NCI-H748 (cell line): Measurements from ENCODE around the gene RPL18.
"Not testable (repeated sequence)": the region's sequence is repeated elsewhere in the genome, so short reads cannot be mapped to it uniquely, and the experiment has no call there.

Source experiments
- DNase-seq: peaks from one replicate; lab custom pipeline; 2025; ENCODE audit not compliant: unreplicated experiment; lab: John Stamatoyannopoulos, UW

The RPL18 gene

DNA sequence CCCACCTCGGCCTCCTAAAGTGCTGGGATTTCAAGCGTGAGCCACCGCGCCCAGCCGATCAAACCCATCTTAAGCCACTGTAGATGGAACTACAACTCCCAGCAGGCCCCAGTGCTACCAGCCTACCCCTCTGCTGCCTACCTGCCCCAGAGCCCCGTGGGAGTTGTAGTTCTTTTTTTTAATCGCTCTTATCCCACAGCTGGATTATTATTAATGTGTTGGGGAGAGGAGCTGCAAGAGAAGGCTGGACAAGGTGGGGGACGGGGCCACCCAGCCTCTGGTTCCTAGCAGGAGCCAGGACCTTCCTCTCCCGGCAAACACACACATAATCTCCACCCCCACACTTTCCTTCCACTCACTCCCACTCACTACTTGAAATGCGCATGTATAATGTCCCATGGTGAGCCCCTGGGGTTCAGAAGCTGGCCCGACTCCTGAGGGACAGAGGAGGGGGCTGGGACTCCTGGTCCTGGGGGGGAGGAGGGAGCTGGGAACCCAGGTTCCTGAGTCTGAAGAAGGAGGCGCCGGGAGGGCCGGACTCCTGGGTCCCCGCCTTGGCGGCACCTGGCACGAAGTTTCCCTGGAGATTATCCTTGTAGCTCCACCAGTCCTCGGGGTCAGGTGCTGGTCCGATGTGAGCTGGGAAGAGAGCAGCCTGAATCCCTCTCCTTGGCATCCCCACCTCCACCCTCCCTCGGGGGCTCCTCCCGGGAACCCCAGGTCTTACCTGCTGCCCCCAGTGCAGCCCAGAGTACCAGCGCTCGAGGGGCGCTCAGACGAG, 26.1 kb upstream of the RPL18 start:
- DNase-seq: peak; percentile 82

DNA sequence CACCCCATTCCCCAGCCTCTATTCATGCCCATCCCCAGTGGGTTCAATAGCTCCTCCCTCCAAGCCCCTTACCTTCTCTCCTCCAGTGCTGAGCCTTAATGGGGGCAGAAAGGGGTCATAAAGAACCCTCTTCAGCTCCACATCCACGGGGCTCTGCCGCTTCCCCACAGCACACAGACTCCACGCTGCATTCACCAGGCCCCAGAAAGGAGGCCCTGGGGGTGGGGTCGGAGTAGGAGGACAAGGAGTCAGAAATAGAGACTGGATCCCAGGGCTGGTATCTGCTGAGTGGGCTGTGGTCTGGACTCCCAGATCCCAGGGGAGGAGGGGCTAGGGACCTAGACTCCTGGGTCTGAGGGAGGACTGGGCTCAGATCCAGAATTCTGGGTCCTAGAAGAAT, 25.4 kb upstream of the RPL18 start:
- DNase-seq: no peak

DNA sequence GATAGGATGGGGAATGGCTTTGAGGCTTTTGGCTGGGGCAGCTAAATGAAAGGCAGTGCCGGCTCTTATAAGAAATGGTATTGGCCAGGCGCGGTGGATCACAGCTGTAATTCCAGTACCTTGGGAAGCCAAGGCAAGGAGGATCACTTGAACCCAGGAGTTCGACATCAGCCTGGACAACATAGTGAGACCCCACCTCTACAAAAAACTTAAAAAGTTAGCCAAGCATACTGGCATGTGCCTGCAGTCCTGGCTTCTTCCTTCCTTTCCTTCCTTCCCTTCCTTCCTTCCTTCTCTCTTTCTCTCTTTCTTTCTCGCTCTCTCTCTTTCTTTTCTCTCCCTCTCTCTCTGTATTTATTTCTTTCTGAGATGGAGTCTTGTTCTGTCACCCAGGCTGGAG, 23.9 kb upstream of the RPL18 start:
- DNase-seq: no peak

DNA sequence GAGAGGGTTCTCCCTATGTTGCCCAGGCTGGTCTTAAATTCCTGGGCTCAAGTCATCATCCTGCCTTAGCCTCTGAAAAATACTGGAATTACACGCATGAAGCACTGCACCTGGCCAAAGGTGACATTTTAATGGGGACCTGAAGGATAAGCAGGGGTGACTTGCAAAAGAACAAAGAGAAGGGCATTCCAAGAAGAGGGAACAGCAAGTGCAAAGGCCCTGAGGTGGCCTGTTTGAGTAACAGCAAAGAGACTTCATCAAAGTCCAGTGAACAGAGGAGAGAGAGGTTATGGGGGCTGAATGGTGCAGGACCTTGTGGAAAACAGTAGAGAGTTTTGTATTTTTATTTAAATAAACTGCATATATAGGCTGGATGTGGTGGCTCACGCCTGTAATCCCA, 22.9 kb upstream of the RPL18 start:
- DNase-seq: no peak

DNA sequence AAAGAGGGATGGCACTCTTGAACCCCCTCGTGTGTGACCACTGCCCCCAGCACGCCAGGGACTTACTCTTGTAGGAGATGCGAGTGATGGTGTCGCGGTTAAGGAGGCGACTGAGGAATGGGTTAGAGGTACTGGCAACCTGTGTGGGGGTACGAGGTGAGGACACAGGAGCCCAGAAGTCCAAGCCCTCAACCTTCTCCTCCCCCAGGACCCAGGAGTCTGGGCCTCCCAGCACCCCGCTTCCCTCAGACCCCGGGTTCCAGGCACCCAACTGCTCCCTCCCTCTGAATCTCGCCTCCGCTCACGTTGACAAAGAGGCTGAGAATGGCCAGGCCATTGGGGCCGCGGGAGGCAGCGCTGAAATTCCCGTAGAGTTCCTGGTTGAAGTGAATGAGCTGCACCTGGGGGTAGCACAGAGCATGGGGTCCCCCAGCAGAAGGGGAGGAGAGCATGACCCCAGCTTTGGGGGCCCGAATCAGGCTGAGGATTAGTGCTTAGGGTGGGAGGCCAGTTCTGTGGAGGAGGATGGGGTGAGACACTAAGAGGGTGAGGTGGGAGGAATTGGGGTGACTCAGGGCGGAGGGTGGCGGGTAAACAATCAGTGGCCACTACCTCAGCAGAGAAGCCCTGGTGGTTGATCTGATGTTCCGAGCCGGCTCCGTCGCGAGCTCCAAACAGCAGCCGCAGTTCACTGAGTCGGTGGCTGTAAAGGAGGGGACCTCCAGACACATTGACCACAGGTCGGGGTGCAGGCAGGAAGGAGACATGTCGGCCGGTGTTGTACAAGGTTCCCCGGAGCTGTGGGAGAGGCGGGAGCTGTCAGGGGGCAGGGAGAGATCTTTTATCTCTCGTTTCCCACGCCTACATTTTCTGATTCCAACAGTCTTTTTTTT, 20.8 kb upstream of the RPL18 start:
- DNase-seq: no peak

DNA sequence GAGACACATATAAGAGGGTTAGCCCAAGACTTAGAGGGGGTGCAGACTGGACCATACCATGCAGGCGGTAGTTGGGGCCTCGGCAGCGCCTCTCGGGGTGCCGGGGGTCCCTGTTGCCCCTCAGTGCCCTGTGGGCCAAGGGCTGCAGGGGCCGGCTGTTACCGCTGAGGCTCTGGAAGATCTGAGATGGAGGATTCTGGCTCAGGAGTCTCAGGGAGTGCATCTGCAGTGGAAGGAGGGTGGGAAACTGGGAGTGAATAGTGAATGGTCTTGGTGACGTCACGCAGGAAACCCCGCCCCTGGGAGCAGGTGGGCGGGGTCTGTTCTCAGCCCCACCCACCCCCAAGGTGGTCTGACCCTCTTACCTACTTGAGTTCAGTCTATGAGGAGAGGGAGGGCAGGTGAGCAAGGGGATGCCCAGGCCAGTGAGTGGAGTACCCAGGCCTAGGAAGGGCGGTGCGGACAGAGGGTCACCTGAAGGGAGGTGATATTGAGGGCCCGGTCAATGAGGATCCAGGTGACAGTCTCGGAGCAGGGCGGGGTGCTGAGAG, 19.9 kb upstream of the RPL18 start:
- DNase-seq: peak; percentile 35

DNA sequence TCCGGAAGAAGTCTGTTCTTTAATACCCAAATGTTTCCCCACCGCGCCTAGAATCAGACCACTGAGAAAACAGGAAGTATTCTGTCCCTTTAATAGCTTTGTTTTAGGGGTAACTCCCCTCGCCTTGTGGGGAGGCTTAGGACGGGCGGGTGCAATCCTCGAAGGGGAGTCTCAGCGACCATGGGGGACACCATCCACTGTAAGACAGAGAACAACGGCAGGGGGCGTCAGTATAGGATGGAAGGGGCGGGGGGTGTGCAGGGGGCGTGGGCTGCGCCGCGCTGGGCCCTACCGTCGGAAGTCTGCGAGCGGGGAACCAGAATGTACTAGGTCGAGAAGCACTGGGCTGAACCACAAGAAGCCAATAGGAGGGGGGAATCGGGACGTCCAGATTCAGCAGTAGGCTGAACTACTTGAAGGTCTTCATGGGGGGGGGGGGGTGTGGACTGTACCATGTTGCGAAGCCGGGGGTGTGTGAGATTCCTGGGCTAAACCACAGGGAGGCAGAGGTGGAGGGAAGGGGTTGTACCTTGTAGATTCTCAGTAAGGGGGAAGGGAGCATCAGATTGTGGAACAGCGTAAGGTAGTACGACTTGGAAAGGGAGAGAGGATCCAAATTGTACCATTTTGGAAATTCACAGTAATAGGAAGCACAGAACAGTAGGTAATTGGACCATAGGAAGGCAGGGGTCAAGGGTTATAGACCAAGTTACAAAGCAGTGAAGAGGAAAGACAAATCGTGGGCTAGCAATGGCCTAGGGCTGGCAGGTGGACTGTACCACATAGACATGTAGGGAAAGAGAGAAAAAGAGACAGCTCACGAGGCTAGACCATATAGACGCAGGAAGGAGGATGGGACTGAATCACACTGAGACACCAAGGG, 19.2 kb upstream of the RPL18 start:
- DNase-seq: peak; percentile 96

DNA sequence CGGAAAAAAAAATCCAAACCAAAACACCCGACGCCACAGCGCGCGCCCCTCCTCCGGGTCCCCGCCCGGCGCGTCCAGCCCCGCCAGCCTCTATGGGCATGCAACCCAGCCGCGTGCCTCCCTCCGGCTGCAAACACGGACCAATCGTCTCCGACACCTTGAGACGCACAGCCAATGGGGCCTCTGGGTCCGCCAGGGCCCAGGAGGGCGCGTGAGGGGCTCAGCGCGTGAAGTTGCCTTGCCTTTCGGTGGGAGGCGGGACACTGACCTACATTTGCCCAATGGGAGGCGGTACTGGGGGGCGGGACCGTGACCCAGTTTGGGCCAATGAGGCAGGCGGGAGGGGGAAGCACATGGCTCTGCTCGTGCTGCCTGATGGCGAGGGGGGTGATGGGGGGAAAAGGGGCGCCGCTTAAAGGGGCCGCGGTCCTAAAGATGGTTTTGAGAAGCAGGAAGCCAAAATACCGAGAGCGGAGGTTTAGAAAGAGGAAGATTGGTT, 18.5 kb upstream of the RPL18 start:
- DNase-seq: peak; percentile 100

DNA sequence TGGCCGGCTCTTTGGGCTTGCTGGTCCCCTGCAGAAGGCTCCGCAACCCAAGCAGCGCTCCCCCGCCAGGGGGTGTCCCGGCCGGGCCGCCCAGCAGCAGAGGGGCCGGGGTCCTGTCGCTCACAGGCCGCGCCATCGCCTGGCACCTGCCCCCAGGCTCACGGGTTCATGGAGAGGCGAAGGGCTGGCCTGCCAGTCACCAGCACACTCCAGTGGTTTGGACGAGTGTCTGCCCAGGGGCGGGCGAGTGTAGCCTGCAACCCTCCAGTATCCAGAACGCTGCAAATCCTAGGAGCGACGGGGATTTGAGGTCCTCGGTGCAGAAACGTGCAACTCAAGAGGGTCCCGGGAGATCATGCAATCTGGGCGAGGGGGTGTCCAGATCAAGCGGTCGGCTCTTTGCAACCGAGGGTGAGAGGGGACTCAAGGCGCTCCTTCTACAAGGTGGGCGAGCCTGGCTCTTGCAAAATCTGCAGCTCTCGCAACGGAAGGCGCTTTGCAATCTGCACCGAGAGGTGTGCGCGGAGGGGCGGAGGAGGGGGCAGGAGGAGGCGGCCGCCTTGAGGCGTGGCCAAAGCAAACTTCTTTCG, 18.0 kb upstream of the RPL18 start, which contains the start of gene DBP:
Gene DBP (minus strand): TSS at position 521 of the 590 bp plus-strand sequence. CDS start 385 bp downstream, at position 136.
- peak; percentile 87 for DNase-seq

DNA sequence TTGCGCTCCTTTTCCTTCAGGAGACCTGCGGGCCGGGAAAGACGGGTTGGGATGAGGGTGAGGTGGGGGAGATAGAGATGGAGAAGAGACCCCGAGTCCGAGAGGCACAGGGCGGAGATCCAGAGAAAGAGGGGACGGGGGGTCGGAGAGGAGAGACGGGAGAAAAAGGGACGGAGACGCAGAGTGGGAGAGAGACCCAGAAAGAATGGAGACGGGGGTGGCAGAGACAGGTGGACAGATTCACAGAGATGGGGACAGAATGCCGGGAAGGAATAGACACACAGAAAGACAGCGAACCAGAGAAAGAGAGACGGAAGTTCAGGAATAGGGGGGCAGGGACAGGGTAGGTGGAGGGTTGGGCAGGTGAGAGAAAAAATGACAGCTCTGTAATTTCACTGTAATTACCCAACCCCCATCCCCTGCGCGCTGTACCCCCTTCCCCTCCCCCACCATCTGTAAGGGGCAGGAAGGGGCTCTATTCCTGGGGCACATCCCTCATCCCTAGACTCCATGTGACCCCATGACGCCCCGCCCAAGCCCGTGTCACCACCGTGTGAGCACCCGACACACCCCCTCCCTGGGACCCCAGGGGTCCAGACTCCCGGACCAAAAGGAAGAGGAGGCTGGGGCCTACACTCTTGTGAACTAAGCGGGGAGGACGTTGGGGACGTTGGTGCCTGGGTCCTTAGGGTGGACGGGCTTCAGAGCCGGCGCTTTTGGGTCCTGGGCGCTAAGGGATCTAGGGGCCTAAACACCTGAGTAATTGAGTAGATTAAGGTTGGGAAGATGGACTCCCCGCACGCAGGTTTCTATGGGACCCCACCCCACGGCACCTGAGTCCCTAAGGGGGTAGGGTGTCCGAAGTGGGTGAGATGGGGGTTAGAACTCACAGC, 17.2 kb upstream of the RPL18 start:
- DNase-seq: peak; percentile 63

DNA sequence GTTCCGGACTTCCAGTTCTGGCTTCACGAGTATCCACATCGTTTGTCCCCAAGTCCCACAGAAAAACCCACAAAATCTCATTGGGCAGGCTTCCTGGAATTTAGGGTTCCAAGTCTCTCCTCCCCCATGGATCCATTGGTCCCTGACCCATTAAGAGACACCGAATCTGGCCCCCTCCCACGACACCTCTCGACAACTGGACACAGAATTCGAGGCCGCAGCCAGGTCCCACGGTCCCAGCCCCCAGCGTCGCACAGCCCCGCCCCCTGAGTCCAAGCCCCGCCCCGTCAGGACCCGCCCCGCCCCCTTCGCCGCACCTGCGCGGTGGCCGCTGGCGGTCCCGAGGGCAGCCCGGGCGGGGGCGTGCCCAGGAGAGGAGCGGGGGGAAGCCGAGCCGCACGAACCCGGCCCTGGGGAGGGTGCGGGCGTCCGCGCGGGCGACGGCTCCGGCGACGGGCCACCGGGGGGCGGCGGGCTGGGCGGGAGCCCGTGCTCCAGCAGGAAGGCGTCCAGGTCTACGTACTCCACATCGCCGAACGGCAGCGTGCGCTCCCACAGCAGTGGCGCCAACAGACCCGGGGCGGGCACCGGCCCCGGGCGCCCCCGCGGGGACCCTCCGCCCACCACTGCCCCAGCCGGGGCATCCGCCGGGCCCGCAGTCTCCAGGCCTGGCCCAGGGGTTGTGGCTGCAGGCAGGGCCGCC, 16.4 kb upstream of the RPL18 start:
- peak; percentile 86 for DNase-seq

DNA sequence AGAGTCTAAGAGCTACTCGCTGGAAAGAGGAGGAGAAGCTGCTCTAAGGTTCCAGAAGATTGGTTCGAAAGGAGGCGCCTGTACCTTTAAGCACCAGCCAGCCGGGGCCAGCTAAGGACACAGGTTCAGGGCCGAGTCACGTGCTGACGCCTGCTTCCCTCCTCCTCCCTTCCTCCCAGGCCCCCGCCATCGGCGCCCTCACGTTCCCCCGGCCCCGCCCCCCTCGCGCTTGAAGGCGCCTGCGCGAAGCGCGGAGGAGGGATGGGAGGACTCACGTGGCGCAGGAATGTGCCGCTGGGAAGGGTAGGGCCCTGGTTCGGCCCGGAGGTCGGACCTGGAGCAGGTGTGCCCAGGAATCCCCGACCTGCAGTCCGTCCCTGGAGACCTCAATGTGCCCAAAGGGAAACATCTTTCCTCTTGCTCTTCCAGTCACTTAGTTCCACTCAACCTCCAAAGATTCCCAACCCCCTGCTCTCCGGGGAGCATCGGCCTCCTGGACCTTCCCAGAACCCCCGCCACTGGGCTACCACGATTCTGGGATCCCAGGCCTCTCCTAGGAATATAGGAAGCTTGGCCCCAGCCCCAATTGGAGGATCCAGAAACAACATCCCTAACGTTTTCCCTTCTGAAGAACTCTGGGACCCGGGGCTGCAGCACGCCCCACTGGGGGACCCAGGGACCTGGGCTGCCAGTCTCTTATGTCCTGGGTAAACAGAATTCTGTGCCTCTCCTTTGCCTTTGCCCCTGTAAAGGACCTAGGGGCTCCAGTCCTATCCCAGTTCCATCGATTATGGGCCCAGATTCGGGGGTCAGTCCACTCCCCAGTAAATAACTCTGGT, 15.7 kb upstream of the RPL18 start:
- peak; percentile 99 for DNase-seq

DNA sequence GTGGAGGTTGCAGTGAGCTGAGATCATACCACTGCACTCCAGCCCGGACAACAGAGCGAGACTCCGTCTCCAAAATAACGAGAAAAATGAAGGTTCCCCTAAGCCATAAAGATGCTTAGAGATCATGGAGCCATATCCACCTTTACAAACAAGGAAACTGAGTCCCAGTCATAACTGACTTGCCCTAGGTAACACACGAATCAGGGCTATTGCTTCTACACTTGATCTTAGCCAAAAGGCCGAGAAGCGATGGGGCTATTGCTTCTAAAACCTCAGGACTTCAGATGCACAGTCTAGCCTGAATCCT, 15.0 kb upstream of the RPL18 start:
- DNase-seq: no peak

DNA sequence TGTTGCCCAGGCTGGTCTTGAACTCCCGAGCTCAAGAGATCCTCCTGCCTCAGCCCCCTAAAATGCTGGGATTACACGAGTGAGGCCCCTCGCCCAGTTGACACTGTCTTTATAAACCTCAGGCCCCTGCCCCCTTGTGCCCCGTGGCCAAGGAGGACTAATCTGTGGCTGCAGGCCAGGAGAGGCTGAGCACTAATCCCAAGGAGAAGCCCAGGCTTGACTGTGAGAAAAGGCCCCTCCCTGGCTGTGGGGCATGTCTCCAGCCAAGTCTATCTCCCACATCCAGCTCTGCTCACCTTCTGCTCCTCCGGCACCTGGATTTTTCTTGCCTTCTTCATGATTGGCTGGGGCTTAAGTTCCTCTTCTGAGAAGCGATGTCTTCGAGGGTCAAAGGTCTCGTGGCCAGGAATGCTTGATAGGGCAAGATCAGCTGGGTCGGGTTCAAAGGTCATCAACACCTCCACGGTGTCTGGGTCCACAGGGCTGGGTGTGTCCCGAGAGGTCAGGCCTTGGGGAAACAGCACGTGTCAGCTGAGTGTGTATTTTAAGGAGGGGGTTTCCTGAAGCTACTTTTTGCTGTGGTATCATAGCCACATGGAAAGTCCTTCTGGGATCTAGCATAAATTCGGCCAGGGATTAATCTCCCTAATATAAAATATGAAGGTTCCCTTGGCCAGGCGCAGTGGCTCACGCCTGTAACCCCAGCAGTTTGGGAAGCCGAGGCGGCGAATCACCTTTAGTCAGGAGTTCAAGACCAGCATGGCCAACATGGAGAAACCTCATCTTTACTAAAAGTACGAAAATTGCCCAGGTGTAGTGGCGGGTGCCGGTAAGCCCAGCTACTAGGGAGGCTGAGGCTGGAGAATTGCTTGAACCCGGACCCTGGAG, 14.4 kb upstream of the RPL18 start:
- DNase-seq: no peak

DNA sequence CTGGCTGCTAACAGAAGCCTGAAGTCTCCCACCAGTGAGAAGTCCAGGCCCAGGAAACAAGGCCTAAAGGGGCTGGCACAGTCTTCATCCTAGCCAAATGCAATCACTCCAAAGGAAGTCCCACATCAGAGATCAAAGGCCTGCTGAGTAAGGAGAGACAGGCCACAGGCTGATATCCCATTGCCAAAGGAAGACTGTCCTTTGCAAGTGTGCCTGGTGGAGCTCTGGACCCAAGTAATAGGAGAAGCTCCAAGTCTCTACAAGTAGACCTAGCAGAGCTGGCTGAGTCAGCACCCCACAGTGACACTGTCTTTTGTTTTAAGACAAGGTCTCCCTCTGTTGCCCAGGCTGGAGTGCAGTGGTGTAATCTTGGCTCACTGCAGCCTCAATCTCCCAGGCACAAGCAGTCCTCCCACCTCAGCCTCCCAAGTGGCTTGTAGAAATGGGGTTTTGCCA, 13.7 kb upstream of the RPL18 start:
- DNase-seq: no peak

DNA sequence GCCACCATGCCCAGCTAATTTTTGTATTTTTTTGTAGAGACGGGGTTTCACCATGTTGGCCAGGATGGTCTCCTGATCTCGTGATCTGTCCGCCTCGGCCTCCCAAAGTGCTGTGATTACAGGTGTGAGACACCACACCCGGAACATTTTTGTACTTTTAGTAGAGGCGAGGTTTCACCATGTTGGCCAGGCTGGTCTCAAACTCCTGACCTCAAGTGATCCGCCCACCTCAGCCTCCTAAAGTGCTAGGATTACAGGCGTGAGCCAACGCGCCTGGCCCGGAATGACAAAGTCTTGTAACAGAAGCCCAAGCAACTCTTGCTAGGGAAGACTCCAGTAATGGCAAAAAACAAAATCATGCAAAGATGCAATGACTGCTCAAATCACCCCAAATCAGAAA, 13.3 kb upstream of the RPL18 start:
- DNase-seq: not testable (repeated sequence)

DNA sequence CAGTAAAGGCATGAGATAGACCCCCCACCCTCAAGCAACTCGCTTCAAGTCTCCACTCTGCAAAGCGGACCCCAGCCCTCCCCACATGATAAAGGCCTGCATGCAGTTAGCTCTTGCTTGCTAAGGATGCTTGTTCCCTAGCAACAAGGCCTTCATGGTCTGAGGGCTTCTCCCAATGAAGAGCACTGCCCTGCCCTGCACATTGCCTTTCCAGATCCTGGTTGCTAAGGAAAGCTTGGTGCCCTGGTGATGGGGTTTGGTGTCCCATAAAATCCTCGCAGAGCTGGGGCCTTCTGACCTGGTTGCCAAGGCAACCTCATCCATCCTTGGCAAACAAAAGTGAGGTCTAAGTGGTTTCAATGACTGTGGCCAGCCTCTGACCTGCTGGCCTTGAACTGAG, 12.2 kb upstream of the RPL18 start:
- DNase-seq: peak; percentile 72
